HG02981 (cell line): ENCODE data around the gene STK38.
"Not testable (repeated sequence)": the region's sequence is repeated elsewhere in the genome, so short reads cannot be mapped to it uniquely, and the experiment has no call there.

Experiments used
- ATAC-seq: cut with Tn5 transposase; IDR thresholded peaks from one replicate; pipeline ENCODE4 v1.9.1; 2021; ENCODE audit warnings: mild to moderate bottlenecking, moderate library complexity; ENCODE audit not compliant: unreplicated experiment

Gene STK38

GRCh38 chr6:36491378-36491965, 55.8 kb downstream of the STK38 start:
- ATAC-seq = no peak

GRCh38 chr6:36489426-36489825, 57.9 kb downstream of the STK38 start:
- no peak for ATAC-seq

- no peak for ATAC-seq
Measured at GRCh38 chr6:36488221-36488620, 59.1 kb downstream of the STK38 start.

DNA sequence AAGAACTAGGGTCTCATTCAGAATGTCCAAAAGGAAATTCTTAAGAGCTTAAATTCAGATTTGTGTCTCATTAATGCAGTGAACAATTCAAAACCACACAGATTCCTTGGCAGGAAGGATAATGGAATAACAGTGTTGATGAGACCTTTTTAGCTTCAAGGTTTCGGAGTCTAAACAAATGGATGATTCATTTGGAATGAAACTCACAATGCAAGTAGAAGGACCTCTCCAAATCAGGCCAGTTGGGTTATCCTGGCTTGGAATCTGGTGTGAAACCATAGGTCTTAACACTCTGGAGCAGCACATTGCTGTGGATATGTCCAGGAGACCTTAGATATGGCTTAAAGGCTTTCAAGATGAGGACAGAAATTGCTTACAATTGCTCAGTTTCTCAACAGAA, 59.6 kb downstream of the STK38 start:
- no peak for ATAC-seq

DNA sequence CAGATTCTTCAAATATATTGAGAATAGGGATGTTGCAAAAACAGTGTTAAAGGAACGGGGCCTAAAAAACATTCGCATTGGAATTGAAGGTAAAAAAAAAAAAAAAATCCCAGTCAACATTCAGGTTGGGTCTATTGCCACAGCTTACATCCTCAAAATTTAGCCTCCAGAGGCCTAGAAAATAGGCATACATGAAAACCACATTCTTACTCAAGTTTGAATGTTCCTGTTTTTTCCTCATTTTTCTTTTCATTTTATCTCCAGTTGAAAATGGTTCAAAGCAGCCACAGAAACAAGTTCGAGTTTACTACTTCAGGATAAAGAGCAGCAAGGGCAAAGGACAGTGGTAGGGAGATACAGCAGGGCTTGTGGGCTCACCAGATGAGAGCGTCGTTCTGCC, 62.5 kb downstream of the STK38 start:
- ATAC-seq = no peak

DNA sequence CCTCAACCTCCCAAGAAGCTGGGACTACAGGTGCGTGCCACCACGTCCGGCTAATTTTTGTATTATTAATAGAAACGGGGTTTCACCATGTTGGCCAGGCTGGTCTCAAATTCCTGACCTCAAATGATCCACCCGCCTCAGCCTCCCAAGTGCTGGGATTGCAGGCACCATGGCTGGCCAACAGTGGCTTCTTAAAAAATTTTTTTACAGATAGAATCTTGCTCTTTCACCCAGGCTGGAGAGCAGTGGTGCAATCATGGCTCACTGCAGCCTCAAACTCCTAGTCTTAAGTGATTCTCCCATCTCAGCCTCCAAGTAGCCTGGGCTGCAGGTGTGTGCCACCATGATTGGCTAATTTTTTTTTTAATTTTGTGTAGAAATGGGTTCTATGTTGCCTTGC, 64.0 kb downstream of the STK38 start:
- not testable (repeated sequence) for ATAC-seq

- no peak for ATAC-seq
Measured at GRCh38 chr6:36479256-36479655, 68.0 kb downstream of the STK38 start.

GRCh38 chr6:36478051-36478526, 69.2 kb downstream of the STK38 start:
- ATAC-seq = no peak

DNA sequence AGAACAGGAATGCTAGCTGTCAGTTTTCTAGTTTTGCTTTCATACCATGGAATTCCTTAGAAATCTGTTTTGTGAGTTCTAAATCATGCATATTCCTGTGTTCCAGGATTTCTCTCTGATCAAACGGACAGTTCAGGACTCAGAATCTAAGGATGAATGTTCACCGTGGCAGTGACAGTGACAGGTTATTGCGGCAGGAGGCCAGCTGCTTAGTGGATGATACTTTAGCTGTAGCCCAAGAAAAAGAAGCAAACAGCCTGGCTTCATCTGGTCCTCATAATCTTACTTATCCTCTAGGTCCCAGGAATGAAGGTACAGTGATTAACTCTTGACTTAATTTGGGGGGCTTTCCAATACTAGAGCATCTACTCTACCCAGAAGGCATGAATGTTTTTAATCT, 77.3 kb downstream of the STK38 start:
- ATAC-seq = no peak

DNA sequence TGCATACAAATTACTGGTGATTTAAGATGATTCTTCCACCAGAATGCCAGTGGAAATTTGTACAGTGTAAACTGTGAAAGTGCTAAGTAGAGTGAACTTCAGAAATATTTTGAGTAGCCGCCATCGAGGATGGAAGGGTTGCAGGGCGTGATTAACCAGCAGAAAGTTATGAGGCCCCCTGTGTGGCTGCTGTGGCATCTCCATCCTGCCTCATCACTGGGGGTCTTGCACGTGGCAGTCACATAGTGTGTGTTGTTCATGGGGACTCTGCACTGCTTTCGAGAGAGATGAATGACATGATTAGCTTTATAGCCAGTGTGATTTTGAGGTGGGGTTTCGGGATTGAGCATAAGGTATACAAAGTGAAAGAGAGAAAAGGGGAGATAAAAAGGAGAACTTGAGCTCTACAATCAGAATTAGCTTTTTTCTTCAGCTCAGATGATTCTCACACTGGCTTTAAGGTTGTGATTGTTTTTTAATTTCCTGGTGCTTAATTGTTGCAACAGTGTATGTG, 78.1 kb downstream of the STK38 start:
- ATAC-seq = no peak

DNA sequence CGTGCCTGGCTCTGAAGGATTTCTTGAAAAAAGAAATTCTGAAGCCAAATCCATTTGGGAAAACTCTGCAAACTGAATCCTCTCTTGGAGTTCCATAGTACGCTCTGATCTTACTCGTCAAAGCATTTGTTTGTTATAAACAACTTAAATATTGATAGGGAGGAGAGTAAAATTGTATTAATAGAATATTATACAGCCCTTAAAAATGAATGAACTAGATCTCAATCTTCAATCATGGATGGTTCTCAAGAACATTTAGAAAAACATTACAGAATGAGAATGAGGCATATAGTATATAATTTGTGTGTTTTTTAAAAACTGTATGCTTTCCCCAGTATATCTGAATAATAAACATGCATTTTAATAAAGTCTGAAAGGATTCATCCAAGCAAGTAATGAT, 79.7 kb downstream of the STK38 start:
- ATAC-seq = no peak

DNA sequence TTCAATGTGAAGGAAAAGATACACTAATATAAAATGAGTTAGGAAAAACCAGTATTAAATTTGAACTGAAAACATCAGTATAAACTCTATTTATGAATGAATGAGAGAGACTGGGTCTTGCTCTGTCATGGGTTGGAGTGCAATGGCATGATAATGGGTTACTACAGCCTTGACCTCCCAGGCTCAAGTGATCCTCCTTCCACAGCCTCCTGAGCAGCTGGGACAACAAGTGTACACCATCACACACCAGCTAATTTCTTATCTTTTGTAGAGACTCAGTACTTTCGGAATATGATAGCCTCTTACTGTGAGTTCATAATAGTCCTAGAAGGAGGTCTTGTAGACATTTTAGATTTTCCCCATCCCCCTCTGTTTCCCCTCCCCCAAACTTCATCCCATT, 83.0 kb downstream of the STK38 start:
- no peak for ATAC-seq

DNA sequence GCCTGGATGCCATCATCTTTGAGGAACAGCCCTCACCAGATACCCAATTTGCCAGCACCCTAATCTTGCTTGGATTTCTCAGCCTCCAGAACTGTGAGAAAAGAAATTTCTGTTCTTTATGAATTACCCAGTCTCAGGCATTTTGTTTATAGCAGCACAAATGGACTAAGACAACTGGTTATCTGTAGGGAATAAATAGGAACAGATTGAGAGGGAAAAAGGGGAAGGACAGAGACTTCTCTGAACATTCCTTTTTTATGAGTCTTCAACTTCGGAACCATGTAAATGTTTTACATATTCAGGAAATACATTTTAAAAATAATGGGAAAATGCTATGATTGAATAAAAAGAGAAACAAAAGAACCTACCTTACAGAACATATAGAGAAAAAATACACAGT, 83.6 kb downstream of the STK38 start:
- no peak for ATAC-seq

DNA sequence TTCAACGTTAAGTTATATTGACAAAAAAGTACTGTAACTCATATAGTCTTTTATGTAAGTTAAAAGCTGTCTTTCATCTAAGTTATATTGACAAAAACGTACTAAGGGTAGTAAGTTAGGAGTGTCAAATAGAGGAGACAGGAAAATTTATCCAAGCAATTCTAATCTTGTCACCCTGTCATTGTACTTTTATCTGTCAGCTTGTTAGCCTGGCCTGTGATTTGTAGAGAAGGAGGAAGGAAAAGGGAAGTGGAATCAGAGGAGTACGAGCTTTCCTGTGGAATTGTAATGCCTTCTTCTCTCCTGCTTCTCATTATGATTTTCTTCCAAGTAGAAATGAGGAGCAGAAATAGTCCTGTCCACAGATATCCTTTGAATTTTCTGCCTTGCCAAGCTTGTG, 85.6 kb downstream of the STK38 start:
- no peak for ATAC-seq

DNA sequence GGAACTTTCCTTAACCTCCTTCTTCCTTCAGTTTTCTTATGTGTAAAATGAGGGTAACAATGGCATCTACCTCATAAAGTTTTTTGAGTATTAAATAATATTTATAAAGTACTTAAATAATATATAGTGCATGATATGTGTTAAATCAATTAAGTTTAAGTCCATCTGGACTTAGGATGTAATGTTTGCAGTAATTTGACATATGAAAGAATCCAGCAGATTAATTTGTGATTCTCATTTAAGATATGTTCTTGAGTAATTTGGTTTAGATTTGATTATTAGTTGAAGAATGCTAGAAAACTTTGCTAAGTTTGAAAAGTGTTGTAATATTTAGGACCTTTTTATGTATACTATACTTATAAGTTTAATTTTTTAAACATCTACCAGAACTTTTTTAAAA, 86.4 kb downstream of the STK38 start:
- ATAC-seq = no peak

DNA sequence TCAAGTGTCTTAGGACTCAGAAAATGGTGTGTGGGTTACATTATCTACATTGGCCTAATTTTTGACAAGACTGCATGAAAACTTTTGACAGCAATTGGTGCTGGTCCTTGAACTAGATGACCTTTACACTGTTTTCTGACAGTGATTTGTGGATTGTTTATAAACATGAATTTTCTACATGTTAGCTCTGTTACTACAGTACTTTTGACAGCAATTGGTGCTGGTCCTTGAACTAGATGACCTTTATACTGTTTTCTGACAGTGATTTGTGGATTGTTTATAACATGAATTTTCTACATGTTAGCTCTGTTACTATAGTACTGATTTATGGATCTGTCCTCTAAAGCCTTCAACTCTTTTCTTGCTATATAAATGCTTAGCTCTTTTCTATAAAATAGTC, 87.8 kb downstream of the STK38 start:
- no peak for ATAC-seq

GRCh38 chr6:36455486-36456027, 91.7 kb downstream of the STK38 start:
- ATAC-seq = no peak

- ATAC-seq = not testable (repeated sequence)
Measured at GRCh38 chr6:36452897-36453296, 94.4 kb downstream of the STK38 start.

DNA sequence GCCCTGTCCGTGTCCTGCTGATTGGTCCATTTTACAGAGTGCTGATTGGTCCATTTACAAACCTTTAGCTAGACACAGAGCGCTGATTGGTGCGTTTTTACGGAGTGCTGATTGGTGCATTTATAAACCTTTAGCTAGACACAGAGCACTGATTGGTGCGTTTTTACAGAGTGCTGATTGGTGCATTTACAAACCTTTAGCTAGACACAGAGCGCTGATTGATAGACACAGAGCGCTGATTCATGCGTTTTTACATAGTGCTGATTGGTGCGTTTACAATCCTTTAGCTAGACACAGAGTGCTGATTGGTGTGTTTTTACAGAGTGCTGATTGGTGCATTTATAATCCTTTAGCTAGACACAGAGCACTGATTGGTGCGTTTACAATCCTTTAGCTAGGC, 98.1 kb downstream of the STK38 start:
- ATAC-seq = not testable (repeated sequence)

- ATAC-seq = no peak
Measured at GRCh38 chr6:36445621-36446020, 101.7 kb downstream of the STK38 start.

GRCh38 chr6:36444470-36444869, 102.8 kb downstream of the STK38 start:
- no peak for ATAC-seq
